Hepatocyte (in vitro differentiated cells): ENCODE measurements around the gene OR1E1. TPM values are rescaled to one million over a fixed set of nuclear protein-coding genes. Genes with fewer than 3 reads are reported as not detected.

Source experiments
- DNase-seq: peaks from one replicate; pipeline ENCODE4 v3.0.0-alpha.2; 2016; ENCODE audit warnings: low spot score
- H2AFZ ChIP-seq: fragments of 200-600 bp; sonication (generic); 2 replicates; pipeline ENCODE4 v1.6.0; 2016; ENCODE audit warnings: antibody characterized with exemption, mild to moderate bottlenecking
- H3K27ac ChIP-seq: fragments of 200-600 bp; sonication (generic); 2 replicates; pipeline ENCODE4 v1.5.1; 2016; ENCODE audit warnings: mild to moderate bottlenecking
- H3K27me3 ChIP-seq: fragments of 200-600 bp; sonication (generic); 2 replicates; pipeline ENCODE4 v1.6.1; 2016
- H3K36me3 ChIP-seq: fragments of 200-600 bp; sonication (generic); replicated peaks from 2 replicates; pipeline ENCODE4 v1.5.1; 2016; ENCODE audit warnings: low read depth; ENCODE audit not compliant: insufficient read depth
- H3K4me1 ChIP-seq: fragments of 200-600 bp; sonication (generic); 2 replicates; pipeline ENCODE4 v1.5.1; 2016; ENCODE audit warnings: mild to moderate bottlenecking, moderate library complexity; ENCODE audit not compliant: insufficient read depth
- H3K4me2 ChIP-seq: fragments of 200-600 bp; sonication (generic); 2 replicates; pipeline ENCODE4 v1.6.0; 2016
- H3K4me3 ChIP-seq: fragments of 200-600 bp; sonication (generic); 2 replicates; pipeline ENCODE4 v1.5.1; 2016; ENCODE audit warnings: mild to moderate bottlenecking
- H3K79me2 ChIP-seq: fragments of 200-600 bp; sonication (generic); 2 replicates; pipeline ENCODE4 v1.6.0; 2017; ENCODE audit warnings: mild to moderate bottlenecking
- H3K9me2 ChIP-seq: fragments of 200-600 bp; sonication (generic); replicated peaks from 2 replicates; pipeline ENCODE4 v1.6.0; 2017; ENCODE audit warnings: mild to moderate bottlenecking; ENCODE audit not compliant: insufficient read depth
- H3K9me3 ChIP-seq: fragments of 200-600 bp; sonication (generic); 2 replicates; pipeline ENCODE4 v1.5.1; 2016; ENCODE audit warnings: low read depth, mild to moderate bottlenecking
- H4K20me1 ChIP-seq: fragments of 200-600 bp; sonication (generic); 2 replicates; pipeline ENCODE4 v1.6.0; 2016; ENCODE audit warnings: mild to moderate bottlenecking; ENCODE audit not compliant: insufficient read depth, poor library complexity, severe bottlenecking
- EZH2 ChIP-seq: fragments of 200-600 bp; sonication (generic); IDR thresholded peaks from 2 replicates; pipeline ENCODE4 v1.6.1; 2016; ENCODE audit warnings: antibody characterized with exemption, mild to moderate bottlenecking, borderline replicate concordance
- EZH2phosphoT487 ChIP-seq: fragments of 200-600 bp; sonication (generic); IDR thresholded peaks from one replicate; pipeline ENCODE4 v1.6.1; 2018; ENCODE audit warnings: antibody characterized with exemption, mild to moderate bottlenecking, low read depth, moderate library complexity; ENCODE audit not compliant: unreplicated experiment, severe bottlenecking
- WGBS: methylation state at CpG from one replicate; pipeline ENCODE4 v1.1.6; 2016; ENCODE audit warnings: low lambda C conversion rate; ENCODE audit errors: missing lambda C conversion rate; 5-methylcytosine and 5-hydroxymethylcytosine counted together
- polyA plus RNA-seq: library from polyadenylated mRNA; unstranded; fragments of >200 nt; fragmentation: Nextera tagmentation; extraction: Ambion mirVana; gene quantifications from 2 replicates; pipeline ENCODE4 v1.2.1, GENCODE V29; 2016
- total RNA-seq: library from RNA; depleted of rRNA; stranded (reverse); fragments of >200 nt; gene quantifications from 2 replicates; pipeline ENCODE4 v1.2.3, GENCODE V29; 2014
- TF ChIP-seq, protein P1 (sequence below): fragments of 200-600 bp; sonication (generic); IDR thresholded peaks from 2 replicates; pipeline ENCODE4 v1.5.1; 2016; ENCODE audit warnings: antibody characterized with exemption, mild to moderate bottlenecking; ENCODE audit not compliant: poor library complexity

OR1E1 gene, protein sequence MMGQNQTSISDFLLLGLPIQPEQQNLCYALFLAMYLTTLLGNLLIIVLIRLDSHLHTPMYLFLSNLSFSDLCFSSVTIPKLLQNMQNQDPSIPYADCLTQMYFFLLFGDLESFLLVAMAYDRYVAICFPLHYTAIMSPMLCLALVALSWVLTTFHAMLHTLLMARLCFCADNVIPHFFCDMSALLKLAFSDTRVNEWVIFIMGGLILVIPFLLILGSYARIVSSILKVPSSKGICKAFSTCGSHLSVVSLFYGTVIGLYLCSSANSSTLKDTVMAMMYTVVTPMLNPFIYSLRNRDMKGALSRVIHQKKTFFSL
- total RNA-seq: not detected in 2 replicates
- polyA plus RNA-seq: not detected in 2 replicates

- Histone ChIP-seq H3K4me1 (no peaks in the 10 kb centered on the region), H3K79me2 (no peaks in the 10 kb centered on the region), H3K36me3 (no peaks in the 10 kb centered on the region), H3K4me3 (no peak within 1 kb of the TSS), H3K27ac (no peak within 1 kb of the TSS), H3K27me3 (no peaks in the 10 kb centered on the region), H2AFZ (no peak within 1 kb of the TSS), H3K9me3 (no peaks in the 10 kb centered on the region), H3K9me2 (no peaks in the 10 kb centered on the region), H3K4me2 (no peak within 1 kb of the TSS), H4K20me1 (no peaks in the 10 kb centered on the region)
- DNase-seq: no peak
- TF ChIP-seq EZH2 (no peak), EZH2phosphoT487 (no peak)
- TF ChIP-seq, protein P1, sequence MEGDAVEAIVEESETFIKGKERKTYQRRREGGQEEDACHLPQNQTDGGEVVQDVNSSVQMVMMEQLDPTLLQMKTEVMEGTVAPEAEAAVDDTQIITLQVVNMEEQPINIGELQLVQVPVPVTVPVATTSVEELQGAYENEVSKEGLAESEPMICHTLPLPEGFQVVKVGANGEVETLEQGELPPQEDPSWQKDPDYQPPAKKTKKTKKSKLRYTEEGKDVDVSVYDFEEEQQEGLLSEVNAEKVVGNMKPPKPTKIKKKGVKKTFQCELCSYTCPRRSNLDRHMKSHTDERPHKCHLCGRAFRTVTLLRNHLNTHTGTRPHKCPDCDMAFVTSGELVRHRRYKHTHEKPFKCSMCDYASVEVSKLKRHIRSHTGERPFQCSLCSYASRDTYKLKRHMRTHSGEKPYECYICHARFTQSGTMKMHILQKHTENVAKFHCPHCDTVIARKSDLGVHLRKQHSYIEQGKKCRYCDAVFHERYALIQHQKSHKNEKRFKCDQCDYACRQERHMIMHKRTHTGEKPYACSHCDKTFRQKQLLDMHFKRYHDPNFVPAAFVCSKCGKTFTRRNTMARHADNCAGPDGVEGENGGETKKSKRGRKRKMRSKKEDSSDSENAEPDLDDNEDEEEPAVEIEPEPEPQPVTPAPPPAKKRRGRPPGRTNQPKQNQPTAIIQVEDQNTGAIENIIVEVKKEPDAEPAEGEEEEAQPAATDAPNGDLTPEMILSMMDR: no peak
- WGBS: 67% methylated on average over 1 of the region's 1 CpG
Observed at GRCh38 chr17:3398310-3398709, at the start of gene OR1E1. Gene OR1E1 (minus strand): TSS chr17:3398410. CDS start chr17:3398410, 0 bp downstream.

- no peak overlapping the region for H3K4me2 ChIP-seq
- H3K79me2 ChIP-seq: no peaks in the 10 kb centered on the region
- H2AFZ ChIP-seq: no peak overlapping the region
- H3K27me3 ChIP-seq: no peaks in the 10 kb centered on the region
- peaks cover 4% of the 10 kb centered on the region for H3K4me1 ChIP-seq
- peak; percentile 10 for DNase-seq
- no peak overlapping the region for H3K4me3 ChIP-seq
- no peaks in the 10 kb centered on the region for H3K9me2 ChIP-seq
- H4K20me1 ChIP-seq: no peaks in the 10 kb centered on the region
- no peak overlapping the region for H3K27ac ChIP-seq
- 51% methylated on average over 2 of the region's 2 CpGs for WGBS
- H3K36me3 ChIP-seq: no peaks in the 10 kb centered on the region
- TF ChIP-seq, protein P1: no peak
- TF ChIP-seq EZH2phosphoT487 (no peak), EZH2 (no peak)
- no peaks in the 10 kb centered on the region for H3K9me3 ChIP-seq
Observed at GRCh38 chr17:3447625-3448024, 49.4 kb upstream of the OR1E1 start.

GRCh38 chr17:3440451-3440850 lies 42.2 kb upstream of the OR1E1 start:
- no peak overlapping the region for H2AFZ ChIP-seq
- H3K79me2 ChIP-seq: no peaks in the 10 kb centered on the region
- H3K9me2 ChIP-seq: no peaks in the 10 kb centered on the region
- H3K27ac ChIP-seq: no peak overlapping the region
- H3K9me3 ChIP-seq: no peaks in the 10 kb centered on the region
- 78% methylated on average over 2 of the region's 2 CpGs for WGBS
- TF ChIP-seq, protein P1: no peak
- TF ChIP-seq EZH2: no peak
- no peak for TF ChIP-seq EZH2phosphoT487
- no peak overlapping the region for H3K4me3 ChIP-seq
- no peaks in the 10 kb centered on the region for H3K27me3 ChIP-seq
- H3K4me1 ChIP-seq: no peaks in the 10 kb centered on the region
- no peaks in the 10 kb centered on the region for H3K36me3 ChIP-seq
- no peak overlapping the region for H3K4me2 ChIP-seq
- no peaks in the 10 kb centered on the region for H4K20me1 ChIP-seq
- no peak for DNase-seq
